ENCODE results near the gene CA4. TPM values are rescaled to one million over a fixed set of nuclear protein-coding genes. Genes with fewer than 3 reads are reported as not detected.
"Not testable (repeated sequence)": the region's sequence is repeated elsewhere in the genome, so short reads cannot be mapped to it uniquely, and the experiment has no call there.

The CA4 gene
- total RNA-seq, 1 donor, result not detected

DNA sequence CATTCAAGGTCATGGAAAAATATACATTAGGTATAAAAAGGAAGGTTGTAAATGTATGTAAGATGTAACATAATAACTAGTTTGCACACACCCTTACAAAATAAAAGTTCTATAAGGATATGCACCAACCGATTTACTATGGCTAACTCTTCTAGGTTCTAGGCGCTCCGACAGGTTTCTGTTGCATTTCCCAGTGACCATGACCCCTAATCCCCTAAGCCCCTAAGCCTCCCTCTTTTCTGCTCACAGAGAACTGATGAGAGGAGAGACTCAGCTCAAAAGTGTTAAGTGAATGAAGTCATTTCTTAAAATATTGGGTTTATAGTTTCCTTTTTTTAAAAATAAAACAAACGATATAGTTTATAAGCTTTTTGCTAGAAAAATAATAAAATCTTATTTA is 41.1 kb upstream of the CA4 start:
- H3K4me3 ChIP-seq (ENCODE audit: low read depth, low read length), result no peak overlapping the region
- no peak for DNase-seq (ENCODE audit: low read depth)
- TF ChIP-seq, protein P1, sequence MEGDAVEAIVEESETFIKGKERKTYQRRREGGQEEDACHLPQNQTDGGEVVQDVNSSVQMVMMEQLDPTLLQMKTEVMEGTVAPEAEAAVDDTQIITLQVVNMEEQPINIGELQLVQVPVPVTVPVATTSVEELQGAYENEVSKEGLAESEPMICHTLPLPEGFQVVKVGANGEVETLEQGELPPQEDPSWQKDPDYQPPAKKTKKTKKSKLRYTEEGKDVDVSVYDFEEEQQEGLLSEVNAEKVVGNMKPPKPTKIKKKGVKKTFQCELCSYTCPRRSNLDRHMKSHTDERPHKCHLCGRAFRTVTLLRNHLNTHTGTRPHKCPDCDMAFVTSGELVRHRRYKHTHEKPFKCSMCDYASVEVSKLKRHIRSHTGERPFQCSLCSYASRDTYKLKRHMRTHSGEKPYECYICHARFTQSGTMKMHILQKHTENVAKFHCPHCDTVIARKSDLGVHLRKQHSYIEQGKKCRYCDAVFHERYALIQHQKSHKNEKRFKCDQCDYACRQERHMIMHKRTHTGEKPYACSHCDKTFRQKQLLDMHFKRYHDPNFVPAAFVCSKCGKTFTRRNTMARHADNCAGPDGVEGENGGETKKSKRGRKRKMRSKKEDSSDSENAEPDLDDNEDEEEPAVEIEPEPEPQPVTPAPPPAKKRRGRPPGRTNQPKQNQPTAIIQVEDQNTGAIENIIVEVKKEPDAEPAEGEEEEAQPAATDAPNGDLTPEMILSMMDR (IDR thresholded peaks at IDR 0.05; ENCODE audit: insufficient read depth, low read depth, low read length), result no peak

DNA sequence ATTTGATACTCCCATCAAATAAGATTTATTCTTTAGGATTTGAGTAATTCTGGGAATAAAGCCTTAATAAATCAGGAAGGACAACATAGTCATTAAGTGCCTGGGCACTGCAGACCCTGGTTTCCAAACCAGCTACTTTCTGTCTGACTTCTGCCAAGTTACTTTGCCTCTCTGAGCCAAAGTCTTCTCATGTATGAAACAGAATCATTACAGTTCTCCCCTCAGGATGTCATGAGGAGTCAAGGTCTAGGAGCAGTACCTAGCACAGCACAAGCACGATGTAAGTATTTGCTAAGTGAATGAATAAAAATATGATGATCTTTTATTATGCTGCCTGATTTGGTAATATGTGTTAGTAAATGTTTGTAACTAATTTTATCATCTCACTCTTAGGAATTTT is 40.6 kb upstream of the CA4 start:
- TF ChIP-seq, protein P1 (IDR thresholded peaks at IDR 0.05; ENCODE audit: insufficient read depth, low read depth, low read length), result no peak
- H3K4me3 ChIP-seq (ENCODE audit: low read depth, low read length), result no peak overlapping the region
- DNase-seq (ENCODE audit: low read depth), result no peak

DNA sequence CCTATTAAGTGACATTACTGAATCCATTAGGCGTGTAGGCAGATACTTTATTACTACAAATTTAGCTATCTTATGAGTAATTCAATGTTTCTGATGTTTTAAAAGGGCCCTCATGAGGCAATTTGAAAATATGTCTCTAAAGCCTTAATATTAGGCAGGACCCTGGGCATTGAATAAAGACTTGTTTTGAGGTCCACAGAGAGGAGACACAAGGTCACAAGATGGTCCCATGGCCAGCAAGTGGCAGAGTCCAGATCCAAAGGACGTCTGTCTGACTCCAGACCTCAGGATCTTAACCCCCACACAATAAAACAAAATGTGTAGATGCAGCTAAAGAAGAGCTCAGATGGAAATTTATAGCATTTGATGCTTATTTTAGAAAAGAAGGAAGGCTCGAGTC is 39.2 kb upstream of the CA4 start:
- no peak for DNase-seq (ENCODE audit: low read depth)
- no peak overlapping the region for H3K4me3 ChIP-seq (ENCODE audit: low read depth, low read length)
- TF ChIP-seq, protein P1 (IDR thresholded peaks at IDR 0.05; ENCODE audit: insufficient read depth, low read depth, low read length), result no peak

DNA sequence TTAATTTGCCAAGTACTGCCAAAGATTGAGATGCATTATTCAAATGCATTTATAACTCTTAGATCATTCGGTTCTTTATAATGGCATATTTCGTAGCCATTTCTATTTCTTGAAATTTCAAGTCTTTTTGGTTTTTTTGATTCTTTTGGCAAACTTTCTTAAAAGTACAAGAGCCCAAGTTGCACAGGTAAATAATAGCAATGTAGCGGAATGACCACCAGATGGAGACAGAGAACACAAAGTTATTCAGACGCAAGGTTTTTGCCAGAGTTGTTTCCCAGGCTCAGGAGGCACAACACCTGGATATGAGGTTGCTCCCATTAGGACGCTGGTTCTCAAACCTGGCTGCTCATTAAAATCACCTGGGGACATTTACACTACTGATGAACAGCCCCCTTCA is 38.1 kb upstream of the CA4 start:
- not testable (repeated sequence) for H3K4me3 ChIP-seq (ENCODE audit: low read depth, low read length); DNase-seq (ENCODE audit: low read depth)

DNA sequence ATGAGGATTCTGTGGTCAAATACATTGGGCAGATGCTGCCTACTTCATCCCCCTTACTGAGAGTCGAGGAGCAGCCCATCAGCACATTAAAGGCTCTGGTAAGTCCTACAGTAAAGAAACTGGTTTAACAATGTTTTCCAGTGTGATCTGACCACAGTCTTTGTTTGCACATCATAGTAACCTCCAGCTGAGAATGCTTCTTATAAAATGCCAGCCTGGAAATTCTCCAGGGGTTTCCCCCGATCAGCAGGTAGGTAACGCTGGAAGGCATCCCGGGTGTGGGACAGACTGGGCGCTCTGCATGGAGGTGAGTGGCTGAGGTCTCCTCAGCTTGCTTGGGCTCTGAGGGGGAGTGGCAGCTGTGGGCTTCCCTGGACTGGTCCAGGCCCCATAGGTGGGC is 34.4 kb upstream of the CA4 start:
- DNase-seq (ENCODE audit: low read depth); H3K4me3 ChIP-seq (ENCODE audit: low read depth, low read length): not testable (repeated sequence)

DNA sequence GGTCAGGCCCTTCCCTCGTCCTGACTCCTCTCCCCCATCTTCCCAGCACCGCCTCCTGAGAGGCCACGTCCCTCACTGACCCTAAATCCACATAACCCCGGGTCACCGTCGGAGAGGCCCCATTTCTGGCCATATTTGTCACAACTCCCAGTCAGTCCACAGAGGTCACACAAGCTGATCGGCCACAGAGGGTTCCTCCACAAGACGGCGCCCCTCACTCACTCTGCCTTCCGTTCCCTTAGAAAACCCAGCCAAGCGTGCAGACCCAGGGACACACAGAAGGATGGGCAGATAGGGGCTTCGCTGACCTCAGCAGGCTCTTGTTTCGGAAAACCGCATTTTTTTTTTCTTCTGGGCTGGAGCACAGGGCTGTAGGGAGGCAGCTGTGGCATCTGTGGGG is 33.6 kb upstream of the CA4 start:
- DNase-seq (ENCODE audit: low read depth); H3K4me3 ChIP-seq (ENCODE audit: low read depth, low read length): not testable (repeated sequence)

DNA sequence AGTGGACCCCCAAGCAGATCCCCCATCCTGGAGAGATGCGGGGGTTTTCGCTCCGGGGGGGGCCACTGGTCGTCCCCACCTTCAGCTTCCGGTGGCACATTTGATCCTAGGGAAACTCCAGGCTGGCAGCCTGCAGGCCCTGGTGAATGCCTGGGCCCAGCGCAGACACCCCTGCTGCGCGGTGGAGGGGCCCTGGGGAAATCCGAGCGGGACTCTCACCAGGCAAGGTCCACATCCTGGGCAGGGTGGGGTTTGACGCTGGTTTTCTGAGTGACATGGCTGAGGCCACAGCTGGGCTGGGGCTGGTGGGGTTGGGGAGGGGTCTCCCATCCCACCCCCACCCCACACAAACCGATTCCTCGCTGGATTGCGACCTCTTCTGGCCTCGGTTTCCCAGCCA is 30.6 kb upstream of the CA4 start:
- DNase-seq (ENCODE audit: low read depth); H3K4me3 ChIP-seq (ENCODE audit: low read depth, low read length): not testable (repeated sequence)

DNA sequence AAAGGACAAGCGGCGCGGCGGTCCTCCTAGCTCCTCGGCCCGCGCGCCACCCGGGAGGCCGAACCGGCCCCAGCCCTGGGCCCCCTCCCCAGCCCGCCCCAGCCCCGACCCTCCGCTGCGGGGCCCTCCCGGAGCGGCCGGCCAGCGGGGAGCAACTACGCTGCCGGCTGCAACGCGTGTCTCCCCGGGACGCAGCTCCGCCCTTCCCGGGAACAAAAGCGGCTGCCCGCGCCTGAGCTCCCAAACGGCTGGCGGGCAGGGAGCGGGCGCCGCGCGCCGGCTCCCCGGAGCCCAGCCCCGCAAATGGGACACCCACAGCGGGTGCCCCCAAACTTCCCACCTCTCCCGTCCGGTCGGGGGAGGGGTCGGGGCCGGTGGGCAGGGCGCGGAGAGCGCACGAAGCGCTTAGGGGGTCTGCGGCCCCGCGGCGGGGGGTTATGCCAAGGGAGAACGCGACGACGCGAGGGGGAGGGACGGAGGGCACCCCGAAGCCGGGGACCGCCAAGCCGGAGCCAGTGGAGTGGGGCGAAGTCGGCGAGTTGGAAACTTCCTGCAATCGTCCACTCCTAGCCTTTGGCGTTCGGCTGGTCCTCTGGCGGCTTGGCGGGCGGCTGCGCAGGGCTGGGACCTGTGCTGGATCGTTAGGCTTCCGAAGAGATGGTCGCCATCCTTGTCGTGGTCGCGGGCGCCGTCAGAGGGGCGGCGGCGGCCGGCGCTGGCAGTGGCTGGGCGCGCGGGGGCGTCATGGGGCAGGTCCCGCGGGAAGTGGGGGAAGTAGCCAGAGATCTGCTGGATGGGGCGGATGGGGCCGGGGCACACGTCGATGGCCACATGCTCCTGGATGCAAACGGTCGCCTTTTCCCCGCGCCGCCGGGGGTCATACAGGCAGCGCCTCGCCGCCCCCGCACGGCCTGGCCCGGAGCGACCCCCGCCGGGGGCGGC is 29.7 kb upstream of the CA4 start:
- not testable (repeated sequence) for DNase-seq (ENCODE audit: low read depth); H3K4me3 ChIP-seq (ENCODE audit: low read depth, low read length)

DNA sequence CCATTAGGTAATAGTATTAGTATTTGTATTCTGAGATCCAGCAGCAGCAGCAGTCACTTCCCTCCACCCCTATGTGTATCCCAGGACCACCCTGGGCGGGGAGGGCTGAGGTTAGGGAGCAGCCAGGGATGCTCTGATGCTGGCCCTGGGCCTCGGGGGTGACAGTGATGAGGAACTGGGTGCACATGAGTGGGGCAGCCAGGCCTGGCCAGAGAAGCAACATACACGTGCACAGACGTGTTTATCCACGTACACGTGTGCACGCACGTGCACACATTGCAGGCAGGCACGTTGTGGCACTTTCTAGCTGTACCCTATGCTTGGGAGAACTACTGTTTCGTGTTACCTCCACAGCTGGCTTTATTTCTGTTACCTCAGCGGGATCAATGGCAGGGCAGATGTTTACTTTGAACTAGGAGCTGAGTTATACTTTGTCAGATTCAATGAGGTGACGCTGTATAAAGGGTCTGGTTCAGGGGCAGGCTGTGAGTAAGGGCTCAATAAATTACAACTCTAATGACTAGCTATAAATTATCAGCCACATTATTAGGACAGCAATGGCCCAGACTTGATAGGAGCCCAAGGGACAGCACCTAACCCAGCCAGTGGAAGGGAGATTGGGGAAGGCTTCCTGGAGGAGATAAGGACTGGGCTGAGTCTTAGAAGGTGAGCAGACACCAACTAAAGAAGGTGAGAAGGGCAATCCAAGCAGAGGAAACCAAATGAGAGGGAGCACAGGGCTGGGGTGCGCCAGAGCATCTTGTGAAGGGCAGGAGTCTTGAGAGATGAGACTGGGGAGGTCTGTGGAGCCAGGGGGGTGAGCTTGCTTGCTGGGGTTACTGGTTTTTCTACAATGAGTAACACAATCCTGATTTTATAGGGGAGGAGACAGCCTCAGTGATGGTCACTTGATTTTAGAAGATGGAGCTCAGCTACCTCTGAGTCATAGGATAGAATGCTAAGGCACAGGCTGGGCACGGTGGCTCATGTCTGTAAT is 22.4 kb upstream of the CA4 start:
- TF ChIP-seq, protein P1 (IDR thresholded peaks at IDR 0.05; ENCODE audit: insufficient read depth, low read depth, low read length), result no peak
- no peak for DNase-seq (ENCODE audit: low read depth)
- H3K4me3 ChIP-seq (ENCODE audit: low read depth, low read length), result no peak overlapping the region
